ENCODE measurements around the gene PDGFA.

Gene PDGFA

GRCh38 chr7:451255-452225 lies 68.1 kb downstream of the PDGFA start:
- Mint-ChIP-seq H3K27ac (no peak overlapping the region), H3K4me1 (ENCODE audit: low read depth) (peaks cover 8% of the 10 kb centered on the region), H3K36me3 (ENCODE audit: low read depth) (no peaks in the 10 kb centered on the region), H3K27me3 (peaks cover 51% of the 10 kb centered on the region), H3K9me3 (no peaks in the 10 kb centered on the region), H3K4me3 (no peak overlapping the region)
- intact Hi-C loops (cut with micrococcal nuclease): no loop called here

GRCh38 chr7:450741-451140 lies 68.9 kb downstream of the PDGFA start:
- Mint-ChIP-seq H3K4me1 (ENCODE audit: low read depth) (peaks cover 8% of the 10 kb centered on the region), H3K9me3 (no peaks in the 10 kb centered on the region), H3K27ac (no peak overlapping the region), H3K27me3 (peaks cover 52% of the 10 kb centered on the region), H3K4me3 (no peak overlapping the region), H3K36me3 (ENCODE audit: low read depth) (no peaks in the 10 kb centered on the region)
- intact Hi-C loops (cut with micrococcal nuclease): no loop called here

DNA sequence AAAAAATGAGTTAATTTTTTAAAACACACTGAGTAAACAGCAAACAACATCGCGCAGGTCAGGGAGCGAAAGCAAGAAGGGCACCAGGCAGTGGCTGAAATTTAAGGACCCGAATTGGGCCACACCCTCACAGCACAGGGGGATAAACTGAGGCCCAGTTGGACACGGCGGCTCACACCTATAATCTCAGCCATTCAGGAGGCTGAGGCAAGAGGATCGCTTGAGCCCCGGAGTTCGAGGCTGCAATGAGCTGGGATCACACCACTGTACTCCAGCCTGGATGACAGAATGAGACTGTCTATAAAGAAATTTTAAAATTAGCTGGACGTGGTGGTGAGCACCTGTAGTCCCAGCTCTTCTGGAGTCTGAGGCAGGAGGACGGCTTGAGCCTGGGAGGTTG lies 69.6 kb downstream of the PDGFA start:
- H3K27me3 Mint-ChIP-seq: peaks cover 52% of the 10 kb centered on the region
- H3K36me3 Mint-ChIP-seq (ENCODE audit: low read depth): no peaks in the 10 kb centered on the region
- no peak overlapping the region for H3K4me3 Mint-ChIP-seq
- no peaks in the 10 kb centered on the region for H3K9me3 Mint-ChIP-seq
- no peak overlapping the region for H3K27ac Mint-ChIP-seq
- H3K4me1 Mint-ChIP-seq (ENCODE audit: low read depth): peaks cover 8% of the 10 kb centered on the region
- intact Hi-C loops (cut with micrococcal nuclease): no loop called here

DNA sequence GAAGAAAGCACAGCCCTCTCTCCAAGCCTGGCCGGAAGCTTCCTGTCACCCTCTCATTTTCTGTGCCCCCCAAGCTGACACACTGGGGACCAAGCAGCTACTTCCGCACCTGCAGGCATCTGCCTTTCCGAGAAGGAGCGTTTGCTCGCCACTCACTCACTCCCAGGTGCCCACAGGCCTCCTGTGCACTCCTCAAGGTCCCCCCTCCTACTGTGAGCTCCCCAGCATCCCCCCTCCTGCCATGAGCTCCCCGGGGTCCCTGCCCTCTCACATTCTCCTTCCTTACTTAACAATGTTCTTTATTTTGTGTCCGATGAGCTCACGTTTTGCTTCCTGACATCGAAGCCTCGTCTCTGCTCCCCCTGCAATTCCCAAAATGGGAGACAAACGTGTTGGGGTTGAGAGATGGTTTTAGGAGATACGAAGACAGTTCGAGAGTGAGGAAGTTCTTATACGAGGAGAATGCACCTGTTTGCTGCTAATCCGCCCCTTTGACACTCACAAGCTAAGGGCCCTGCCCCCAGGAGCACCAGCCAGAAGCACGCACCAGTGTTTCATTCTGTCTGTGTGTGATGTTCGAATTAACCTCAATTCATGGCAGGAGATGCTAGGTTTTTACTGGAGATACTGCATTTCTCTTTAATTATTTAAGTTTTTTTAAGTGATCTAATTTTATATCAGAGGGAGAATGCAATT lies 70.2 kb downstream of the PDGFA start:
- Mint-ChIP-seq H3K4me3 (no peak overlapping the region), H3K4me1 (ENCODE audit: low read depth) (peaks cover 8% of the 10 kb centered on the region), H3K9me3 (no peaks in the 10 kb centered on the region), H3K27ac (no peak overlapping the region), H3K36me3 (ENCODE audit: low read depth) (no peaks in the 10 kb centered on the region), H3K27me3 (peaks cover 50% of the 10 kb centered on the region)
- intact Hi-C loops (cut with micrococcal nuclease): no loop called here

DNA sequence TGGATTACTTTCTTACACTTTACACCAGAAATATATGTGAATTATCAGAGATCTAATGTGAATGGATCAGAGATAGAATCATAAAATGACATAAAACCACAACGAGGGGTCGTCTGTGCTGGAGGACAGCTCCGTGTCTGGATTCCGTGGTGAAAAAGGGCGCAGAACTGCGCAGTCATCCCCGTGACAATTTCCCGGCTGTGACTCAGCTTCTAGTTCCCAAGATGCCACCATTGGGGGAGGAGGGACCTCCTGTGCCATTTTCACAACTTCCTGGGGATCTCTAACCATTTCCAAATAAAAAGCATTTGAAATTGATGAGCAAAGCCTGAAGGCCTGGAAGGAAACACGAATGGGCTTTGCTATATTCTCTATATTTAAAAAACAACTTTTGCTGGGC lies 72.1 kb downstream of the PDGFA start:
- intact Hi-C loops (cut with micrococcal nuclease): no loop called here

More for the DNA sequence above, 72.1 kb downstream of the PDGFA start:
- Mint-ChIP-seq H3K4me1 (ENCODE audit: low read depth) (peaks cover 8% of the 10 kb centered on the region), H3K4me3 (no peak overlapping the region), H3K36me3 (ENCODE audit: low read depth) (no peaks in the 10 kb centered on the region), H3K27ac (no peak overlapping the region), H3K9me3 (no peaks in the 10 kb centered on the region), H3K27me3 (peaks cover 34% of the 10 kb centered on the region)
